ENCODE data around the gene ITGB1. TPM values are rescaled to one million over a fixed set of nuclear protein-coding genes. Genes with fewer than 3 reads are reported as not detected.
A peak's percentile ranks its signal among the peaks of the same experiment; 100 is the strongest.
"Not testable (repeated sequence)": the region's sequence is repeated elsewhere in the genome, so short reads cannot be mapped to it uniquely, and the experiment has no call there.

The ITGB1 gene
- 100 to 1,000 TPM; 167 to 261 (median 218) TPM for total RNA-seq

GRCh38 chr10:32958085-32959005 is at the start of gene ITGB1:
Gene ITGB1 (minus strand): TSS chr10:32958230. CDS start chr10:32935558, 22,672 bp downstream.
- DNase-seq (ENCODE audit: low spot score in 2 of 2), result peak; percentile 97
- Histone ChIP-seq H3K9me3 (no peaks in the 10 kb centered on the region), H3K27ac (peak within 1 kb of the TSS; percentile 97), H3K4me3 (peak within 1 kb of the TSS; percentile 94), H3K36me3 (no peaks in the 10 kb centered on the region), H3K27me3 (no peaks in the 10 kb centered on the region), H3K4me1 (peaks cover 69% of the 10 kb centered on the region)
- TF ChIP-seq POLR2AphosphoS5 (IDR thresholded peaks at IDR 0.05) (peak; percentile 67 to 97 (median 91)), POLR2A (IDR thresholded peaks at IDR 0.05) (peak; percentile 70 to 83), CTCF (IDR thresholded peaks at IDR 0.05) (no peak), EP300 (IDR thresholded peaks at IDR 0.05) (peak; percentile 75)
- under 1% methylated on average over 10 of the region's 94 CpGs for WGBS

GRCh38 chr10:33006342-33006887 is 48.4 kb upstream of the ITGB1 start:
- Histone ChIP-seq H3K36me3 (no peaks in the 10 kb centered on the region), H3K27ac (peak overlapping the region; percentile 86), H3K4me3 (no peak overlapping the region), H3K9me3 (no peaks in the 10 kb centered on the region), H3K4me1 (peaks cover 48% of the 10 kb centered on the region), H3K27me3 (no peaks in the 10 kb centered on the region)
- 76% methylated on average over 11 of the region's 11 CpGs for WGBS
- TF ChIP-seq CTCF (IDR thresholded peaks at IDR 0.05) (no peak), EP300 (IDR thresholded peaks at IDR 0.05) (no peak), POLR2A (IDR thresholded peaks at IDR 0.05) (no peak), POLR2AphosphoS5 (IDR thresholded peaks at IDR 0.05) (no peak)
- no peak for DNase-seq (ENCODE audit: low spot score in 2 of 2)

- no peaks in the 10 kb centered on the region for H3K36me3 ChIP-seq
- TF ChIP-seq EP300 (IDR thresholded peaks at IDR 0.05) (peak; percentile 75), POLR2A (IDR thresholded peaks at IDR 0.05) (no peak), POLR2AphosphoS5 (IDR thresholded peaks at IDR 0.05) (peak in 2 of 3 donors; percentile 49 to 62), CTCF (IDR thresholded peaks at IDR 0.05) (no peak)
- 3% methylated on average over 22 of the region's 34 CpGs for WGBS
- no peaks in the 10 kb centered on the region for H3K9me3 ChIP-seq
- H3K4me3 ChIP-seq, result peak overlapping the region; percentile 52
- no peaks in the 10 kb centered on the region for H3K27me3 ChIP-seq
- peak; percentile 88 to 89 for DNase-seq (ENCODE audit: low spot score in 2 of 2)
- peaks cover 44% of the 10 kb centered on the region for H3K4me1 ChIP-seq
- H3K27ac ChIP-seq, result peak overlapping the region; percentile 86
These were observed 47.6 kb upstream of the ITGB1 start for GRCh38 chr10:33005322-33006301.

- Histone ChIP-seq H3K27me3 (no peaks in the 10 kb centered on the region), H3K4me1 (peaks cover 22% of the 10 kb centered on the region), H3K36me3 (no peaks in the 10 kb centered on the region), H3K4me3 (no peak overlapping the region), H3K9me3 (no peaks in the 10 kb centered on the region), H3K27ac (no peak overlapping the region)
- DNase-seq (ENCODE audit: low spot score in 2 of 2), result no peak
- no peak for TF ChIP-seq POLR2A (IDR thresholded peaks at IDR 0.05)
- no peak for TF ChIP-seq EP300 (IDR thresholded peaks at IDR 0.05)
- no peak for TF ChIP-seq POLR2AphosphoS5 (IDR thresholded peaks at IDR 0.05)
- no peak for TF ChIP-seq CTCF (IDR thresholded peaks at IDR 0.05)
- 91% methylated on average over 4 of the region's 4 CpGs for WGBS
These were observed 44.0 kb upstream of the ITGB1 start for GRCh38 chr10:33001908-33002492.

GRCh38 chr10:32998060-32998581 is 40.1 kb upstream of the ITGB1 start:
- 77% methylated on average over 9 of the region's 9 CpGs for WGBS
- not testable (repeated sequence) for H3K27ac ChIP-seq; H3K36me3 ChIP-seq; H3K9me3 ChIP-seq; H3K4me1 ChIP-seq; H3K4me3 ChIP-seq; H3K27me3 ChIP-seq; DNase-seq (ENCODE audit: low spot score in 2 of 2)

Data from suprapubic skin (tissue), 4 donors.